Neural progenitor cell (in vitro differentiated cells): ENCODE measurements around the gene TMEFF2.

Experiments
- EZH2phosphoT487 ChIP-seq: fragments of 200-600 bp; sonication (generic); IDR thresholded peaks from 2 replicates; pipeline ENCODE4 v1.6.1; 2017; ENCODE audit warnings: antibody characterized with exemption
- TF ChIP-seq, protein P1 (sequence below): fragments of 200-600 bp; sonication (generic); IDR thresholded peaks from 2 replicates; pipeline ENCODE4 v1.5.1; 2017; ENCODE audit warnings: antibody characterized with exemption, mild to moderate bottlenecking

DNA sequence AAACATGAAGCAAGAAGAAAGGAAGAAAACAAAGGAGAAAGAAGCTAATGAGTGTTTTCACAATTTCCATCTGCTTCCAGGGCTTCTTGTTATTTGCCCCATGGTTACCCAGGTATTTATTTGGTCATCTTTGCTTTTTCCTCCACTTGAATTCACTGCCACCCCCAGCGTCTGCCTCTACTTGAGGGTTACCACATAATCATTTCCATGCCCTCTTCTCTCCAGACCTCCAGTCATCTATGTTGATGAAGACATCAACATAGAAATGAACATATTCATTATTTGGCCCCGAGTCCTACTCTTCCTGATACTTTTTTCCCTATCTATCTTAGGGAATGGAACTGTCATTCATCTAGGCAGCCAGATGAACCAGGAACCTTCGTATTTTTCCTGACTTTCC lies 214.2 kb downstream of the TMEFF2 start:
- TF ChIP-seq, protein P1, sequence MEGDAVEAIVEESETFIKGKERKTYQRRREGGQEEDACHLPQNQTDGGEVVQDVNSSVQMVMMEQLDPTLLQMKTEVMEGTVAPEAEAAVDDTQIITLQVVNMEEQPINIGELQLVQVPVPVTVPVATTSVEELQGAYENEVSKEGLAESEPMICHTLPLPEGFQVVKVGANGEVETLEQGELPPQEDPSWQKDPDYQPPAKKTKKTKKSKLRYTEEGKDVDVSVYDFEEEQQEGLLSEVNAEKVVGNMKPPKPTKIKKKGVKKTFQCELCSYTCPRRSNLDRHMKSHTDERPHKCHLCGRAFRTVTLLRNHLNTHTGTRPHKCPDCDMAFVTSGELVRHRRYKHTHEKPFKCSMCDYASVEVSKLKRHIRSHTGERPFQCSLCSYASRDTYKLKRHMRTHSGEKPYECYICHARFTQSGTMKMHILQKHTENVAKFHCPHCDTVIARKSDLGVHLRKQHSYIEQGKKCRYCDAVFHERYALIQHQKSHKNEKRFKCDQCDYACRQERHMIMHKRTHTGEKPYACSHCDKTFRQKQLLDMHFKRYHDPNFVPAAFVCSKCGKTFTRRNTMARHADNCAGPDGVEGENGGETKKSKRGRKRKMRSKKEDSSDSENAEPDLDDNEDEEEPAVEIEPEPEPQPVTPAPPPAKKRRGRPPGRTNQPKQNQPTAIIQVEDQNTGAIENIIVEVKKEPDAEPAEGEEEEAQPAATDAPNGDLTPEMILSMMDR, result no peak
- TF ChIP-seq EZH2phosphoT487, result no peak
